Neuron (in vitro differentiated cells): ENCODE results near the gene SLC22A15.
"Not testable (repeated sequence)": the region's sequence is repeated elsewhere in the genome, so short reads cannot be mapped to it uniquely, and the experiment has no call there.

Experiments
- H2AFZ ChIP-seq: one replicate; pipeline ENCODE4 v1.6.1; 2013; ENCODE audit warnings: low read depth, mild to moderate bottlenecking, inconsistent platforms, low read length, moderate library complexity
- H3K27me3 ChIP-seq: one replicate; pipeline ENCODE4 v1.6.1; 2013; ENCODE audit warnings: low read length; ENCODE audit not compliant: insufficient read depth
- H3K36me3 ChIP-seq: one replicate; pipeline ENCODE4 v1.6.1; 2013; ENCODE audit warnings: low read length; ENCODE audit not compliant: insufficient read depth
- H3K4me1 ChIP-seq: one replicate; pipeline ENCODE4 v1.6.1; 2013; ENCODE audit warnings: low read length; ENCODE audit not compliant: insufficient read depth
- H3K4me3 ChIP-seq: 2 replicates; pipeline ENCODE4 v1.5.1; 2013; ENCODE audit warnings: mild to moderate bottlenecking, low read length, moderate library complexity
- H3K9me3 ChIP-seq: one replicate; pipeline ENCODE4 v1.6.1; 2013; ENCODE audit warnings: low read length

Gene SLC22A15

DNA sequence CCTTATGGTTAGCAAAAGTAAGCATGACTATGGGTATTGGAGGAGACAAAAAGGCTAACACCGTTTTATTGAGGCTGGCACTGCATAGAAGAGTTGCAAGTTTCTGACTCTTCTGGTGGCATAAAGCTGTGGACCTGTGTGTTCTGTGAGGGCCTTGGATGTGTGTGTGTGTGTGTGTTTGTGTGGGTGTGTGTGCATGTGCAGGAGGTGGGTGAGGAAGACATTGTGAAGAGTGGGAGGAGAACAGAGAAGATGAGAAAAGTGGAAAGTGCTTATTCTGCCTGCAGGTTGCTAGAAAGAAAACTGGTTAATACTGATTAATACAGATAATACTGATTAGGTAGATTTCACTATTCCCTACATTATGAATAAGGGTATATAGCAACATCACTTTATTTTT is 12.6 kb downstream of the SLC22A15 start:
- Histone ChIP-seq H3K4me1 (no peaks in the 10 kb centered on the region), H2AFZ (no peak overlapping the region), H3K9me3 (no peaks in the 10 kb centered on the region), H3K4me3 (no peak overlapping the region), H3K27me3 (no peaks in the 10 kb centered on the region), H3K36me3 (no peaks in the 10 kb centered on the region)

DNA sequence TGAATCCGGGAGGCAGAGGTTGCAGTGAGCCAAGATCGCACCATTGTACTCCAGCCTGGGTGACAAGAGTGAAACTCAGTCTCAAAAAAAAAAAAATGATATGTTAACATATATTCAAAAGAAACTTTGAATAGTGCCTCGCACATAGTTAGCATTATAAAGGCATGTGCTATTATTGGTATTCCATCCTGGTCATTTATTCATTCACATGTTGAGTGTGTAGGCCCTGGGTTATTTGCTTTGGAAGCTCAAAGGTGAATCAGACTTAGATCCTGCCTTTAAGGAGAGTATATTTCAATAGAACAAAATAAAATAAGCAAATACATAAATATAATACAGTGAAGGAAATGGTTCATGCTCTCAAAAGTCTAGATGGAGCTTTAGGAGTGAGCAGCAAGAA is 13.4 kb downstream of the SLC22A15 start:
- H3K4me3 ChIP-seq, result no peak overlapping the region
- no peaks in the 10 kb centered on the region for H3K9me3 ChIP-seq
- no peaks in the 10 kb centered on the region for H3K4me1 ChIP-seq
- no peak overlapping the region for H2AFZ ChIP-seq
- no peaks in the 10 kb centered on the region for H3K27me3 ChIP-seq
- no peaks in the 10 kb centered on the region for H3K36me3 ChIP-seq

- no peaks in the 10 kb centered on the region for H3K9me3 ChIP-seq
- H2AFZ ChIP-seq, result no peak overlapping the region
- H3K27me3 ChIP-seq, result no peaks in the 10 kb centered on the region
- H3K4me1 ChIP-seq, result no peaks in the 10 kb centered on the region
- H3K36me3 ChIP-seq, result no peaks in the 10 kb centered on the region
- no peak overlapping the region for H3K4me3 ChIP-seq
These were observed 15.6 kb downstream of the SLC22A15 start for GRCh38 chr1:115991909-115992308.

GRCh38 chr1:115997921-115998320 is 21.6 kb downstream of the SLC22A15 start:
- H3K27me3 ChIP-seq, H3K36me3 ChIP-seq, H3K4me3 ChIP-seq, H2AFZ ChIP-seq, H3K9me3 ChIP-seq, H3K4me1 ChIP-seq: not testable (repeated sequence)

- no peak overlapping the region for H2AFZ ChIP-seq
- H3K27me3 ChIP-seq, result no peaks in the 10 kb centered on the region
- no peaks in the 10 kb centered on the region for H3K4me1 ChIP-seq
- no peaks in the 10 kb centered on the region for H3K36me3 ChIP-seq
- no peak overlapping the region for H3K4me3 ChIP-seq
- H3K9me3 ChIP-seq, result no peaks in the 10 kb centered on the region
These were observed 25.6 kb downstream of the SLC22A15 start for GRCh38 chr1:116001739-116002487.

- H3K4me3 ChIP-seq, result no peak overlapping the region
- no peaks in the 10 kb centered on the region for H3K27me3 ChIP-seq
- no peak overlapping the region for H2AFZ ChIP-seq
- H3K36me3 ChIP-seq, result no peaks in the 10 kb centered on the region
- H3K9me3 ChIP-seq, result no peaks in the 10 kb centered on the region
- no peaks in the 10 kb centered on the region for H3K4me1 ChIP-seq
These were observed 26.6 kb downstream of the SLC22A15 start for GRCh38 chr1:116002781-116003420.

GRCh38 chr1:116003823-116004222 is 27.5 kb downstream of the SLC22A15 start:
- Histone ChIP-seq H3K36me3 (no peaks in the 10 kb centered on the region), H3K4me3 (no peak overlapping the region), H3K27me3 (no peaks in the 10 kb centered on the region), H2AFZ (no peak overlapping the region), H3K4me1 (no peaks in the 10 kb centered on the region), H3K9me3 (no peaks in the 10 kb centered on the region)

GRCh38 chr1:116006486-116006964 is 30.2 kb downstream of the SLC22A15 start:
- Histone ChIP-seq H3K9me3 (no peaks in the 10 kb centered on the region), H3K4me3 (no peak overlapping the region), H3K27me3 (no peaks in the 10 kb centered on the region), H3K36me3 (no peaks in the 10 kb centered on the region), H2AFZ (no peak overlapping the region), H3K4me1 (no peaks in the 10 kb centered on the region)

- Histone ChIP-seq H3K36me3 (no peaks in the 10 kb centered on the region), H3K27me3 (no peaks in the 10 kb centered on the region), H3K4me1 (no peaks in the 10 kb centered on the region), H3K9me3 (no peaks in the 10 kb centered on the region), H2AFZ (no peak overlapping the region), H3K4me3 (no peak overlapping the region)
These were observed 32.5 kb downstream of the SLC22A15 start for GRCh38 chr1:116008656-116009390.

DNA sequence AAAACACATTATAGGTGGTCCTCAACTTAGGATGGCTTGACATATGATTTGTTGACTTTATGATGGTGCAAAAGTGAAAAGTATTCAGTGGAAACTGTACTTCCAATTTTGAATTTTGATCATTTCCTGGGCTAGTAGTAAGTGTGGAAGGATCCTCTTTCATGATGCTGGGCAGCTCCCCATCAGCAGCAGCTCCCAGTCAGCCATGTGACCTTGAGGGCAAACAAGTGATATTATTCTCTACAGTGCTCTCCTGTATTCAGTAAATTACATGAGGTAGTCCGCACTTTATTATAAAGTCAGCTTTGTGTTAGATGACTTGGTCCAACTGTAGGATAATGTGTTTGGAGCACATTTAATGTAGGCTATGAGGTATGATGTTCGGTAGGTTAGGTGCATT is 36.4 kb downstream of the SLC22A15 start:
- no peak overlapping the region for H3K4me3 ChIP-seq

GRCh38 chr1:116015679-116016078 is 39.4 kb downstream of the SLC22A15 start:
- Histone ChIP-seq H2AFZ (no peak overlapping the region), H3K27me3 (no peaks in the 10 kb centered on the region), H3K4me3 (no peak overlapping the region), H3K9me3 (no peaks in the 10 kb centered on the region), H3K36me3 (no peaks in the 10 kb centered on the region), H3K4me1 (no peaks in the 10 kb centered on the region)

More for the DNA sequence above, 36.4 kb downstream of the SLC22A15 start:
- Histone ChIP-seq H3K36me3 (no peaks in the 10 kb centered on the region), H3K27me3 (no peaks in the 10 kb centered on the region), H3K4me1 (no peaks in the 10 kb centered on the region), H2AFZ (no peak overlapping the region), H3K9me3 (no peaks in the 10 kb centered on the region)

GRCh38 chr1:116018007-116018406 is 41.7 kb downstream of the SLC22A15 start:
- Histone ChIP-seq H3K4me3 (no peak overlapping the region), H3K27me3 (no peaks in the 10 kb centered on the region), H3K9me3 (no peaks in the 10 kb centered on the region), H2AFZ (no peak overlapping the region), H3K4me1 (no peaks in the 10 kb centered on the region), H3K36me3 (no peaks in the 10 kb centered on the region)

GRCh38 chr1:116019653-116020253 is 43.4 kb downstream of the SLC22A15 start:
- Histone ChIP-seq H3K36me3 (no peaks in the 10 kb centered on the region), H3K4me3 (no peak overlapping the region), H3K9me3 (no peaks in the 10 kb centered on the region), H3K4me1 (no peaks in the 10 kb centered on the region), H2AFZ (no peak overlapping the region), H3K27me3 (no peaks in the 10 kb centered on the region)
